Naive thymus-derived CD8-positive, alpha-beta T cell (primary cell): ENCODE data around the gene RAB3IL1. TPM values are rescaled to one million over a fixed set of nuclear protein-coding genes. Genes with fewer than 3 reads are reported as not detected.
A peak's percentile ranks its signal among the peaks of the same experiment; 100 is the strongest.

Experiments
- ATAC-seq, 2 donors: fragments of 150-1000 bp; cut with Tn5 transposase in 1 of 2; sonication (Bioruptor Pico), chemical (Tn5 transposase) in 1 of 2; 1 replicate in 1 of 2; 2 replicates in 1 of 2; pipeline ENCODE4 v1.10.0; 2021; ENCODE audit warnings: mild to moderate bottlenecking in 2 of 2, moderate library complexity in 2 of 2
- POLR2A ChIA-PET: fragments of 350-600 bp; sonication (Branson Sonifier 250); formaldehyde crosslinking; loops from one replicate; lab custom pipeline; 2021; ENCODE audit warnings: antibody characterized with exemption; lab: Charles Lee
- DNase-seq, 10 donors: peaks; one replicate each; pipeline versions ENCODE4 v3.0.0 to v3.0.0-alpha.2; 2020 to 2022
- H3K27ac Mint-ChIP-seq, 10 donors: one replicate each; pipeline ENCODE4 v1.8.0; 2020 to 2022; ENCODE audit warnings: mild to moderate bottlenecking in 10 of 10, mixed read lengths in 10 of 10, moderate library complexity in 4 of 10, inconsistent platforms in 1 of 10
- H3K27me3 Mint-ChIP-seq, 5 donors: one replicate each; pipeline ENCODE4 v1.8.0; 2021 to 2022; ENCODE audit warnings: mixed read lengths in 5 of 5
- H3K36me3 Mint-ChIP-seq, 3 donors: one replicate each; pipeline ENCODE4 v1.8.0; 2020 to 2022; ENCODE audit warnings: mixed read lengths in 3 of 3, mild to moderate bottlenecking in 2 of 3, inconsistent platforms in 1 of 3
- H3K4me1 Mint-ChIP-seq, 4 donors: one replicate each; pipeline ENCODE4 v1.8.0; 2021 to 2022; ENCODE audit warnings: mixed read lengths in 4 of 4
- H3K4me3 Mint-ChIP-seq, 10 donors: one replicate each; pipeline ENCODE4 v1.8.0; 2020 to 2022; ENCODE audit warnings: mild to moderate bottlenecking in 10 of 10, mixed read lengths in 10 of 10, moderate library complexity in 6 of 10, inconsistent platforms in 1 of 10
- H3K9me3 Mint-ChIP-seq, 9 donors: one replicate each; pipeline ENCODE4 v1.8.0; 2020 to 2022; ENCODE audit warnings: mixed read lengths in 9 of 9, mild to moderate bottlenecking in 3 of 9, inconsistent platforms in 1 of 9, moderate library complexity in 1 of 9
- polyA plus RNA-seq, 3 donors: library from polyadenylated mRNA; unstranded; fragments of 300-500 nt; fragmentation: Illumina TruSeq; gene quantifications; one replicate each; pipeline ENCODE4 v1.2.3, GENCODE V29; 2021
- total RNA-seq, 8 experiments: library from RNA in 2 of 8; stranded (reverse) in 2 of 8; gene quantifications; one replicate each; pipeline ENCODE4 v1.2.3 and lab custom pipeline; 2021 to 2026

The RAB3IL1 gene
- total and polyA plus RNA-seq, 5 experiments from 2014 or later = 0.23 to 0.82 TPM; not detected in 3

- no peak for DNase-seq
- no peak for ATAC-seq
- Mint-ChIP-seq H3K36me3 (no peaks in the 10 kb centered on the region), H3K4me1 (no peaks in the 10 kb centered on the region), H3K27me3 (peaks cover 0 to 14% (median 4%) of the 10 kb centered on the region in 5 donors), H3K27ac (no peak overlapping the region), H3K4me3 (no peak overlapping the region), H3K9me3 (no peaks in the 10 kb centered on the region)
- POLR2A ChIA-PET = no interaction called here
Observed at GRCh38 chr11:61906522-61906909, 10.8 kb downstream of the RAB3IL1 start.

GRCh38 chr11:61905801-61906521 lies 11.4 kb downstream of the RAB3IL1 start:
- peaks cover 0 to 13% (median 4%) of the 10 kb centered on the region in 5 donors for H3K27me3 Mint-ChIP-seq
- H3K36me3 Mint-ChIP-seq = no peaks in the 10 kb centered on the region
- POLR2A ChIA-PET = no interaction called here
- no peaks in the 10 kb centered on the region for H3K9me3 Mint-ChIP-seq
- H3K4me3 Mint-ChIP-seq = no peak overlapping the region
- H3K27ac Mint-ChIP-seq = no peak overlapping the region
- DNase-seq (no peak), ATAC-seq (no peak)
- no peaks in the 10 kb centered on the region for H3K4me1 Mint-ChIP-seq

GRCh38 chr11:61905067-61905696 lies 12.2 kb downstream of the RAB3IL1 start:
- ATAC-seq = no peak

GRCh38 chr11:61904539-61905048 lies 12.8 kb downstream of the RAB3IL1 start:
- Mint-ChIP-seq H3K9me3 (no peaks in the 10 kb centered on the region), H3K4me1 (no peaks in the 10 kb centered on the region), H3K36me3 (no peaks in the 10 kb centered on the region), H3K4me3 (no peak overlapping the region), H3K27ac (no peak overlapping the region), H3K27me3 (peaks cover 0 to 13% (median 4%) of the 10 kb centered on the region in 5 donors)
- POLR2A ChIA-PET = no interaction called here
- DNase-seq (no peak), ATAC-seq (no peak)

More at GRCh38 chr11:61905067-61905696, 12.2 kb downstream of the RAB3IL1 start:
- no peaks in the 10 kb centered on the region for H3K9me3 Mint-ChIP-seq
- DNase-seq = no peak
- H3K36me3 Mint-ChIP-seq = no peaks in the 10 kb centered on the region
- peaks cover 0 to 13% (median 4%) of the 10 kb centered on the region in 5 donors for H3K27me3 Mint-ChIP-seq
- POLR2A ChIA-PET = no interaction called here
- no peak overlapping the region for H3K4me3 Mint-ChIP-seq
- H3K4me1 Mint-ChIP-seq = no peaks in the 10 kb centered on the region
- H3K27ac Mint-ChIP-seq = peak overlapping the region in 1 of 10 donors; percentile 9

- ATAC-seq (no peak), DNase-seq (no peak)
- Mint-ChIP-seq H3K4me1 (peaks cover 4 to 7% (median 5%) of the 10 kb centered on the region in 4 donors), H3K9me3 (no peaks in the 10 kb centered on the region), H3K36me3 (no peaks in the 10 kb centered on the region), H3K27ac (no peak overlapping the region), H3K4me3 (no peak overlapping the region), H3K27me3 (peaks cover 0 to 13% (median 4%) of the 10 kb centered on the region in 5 donors)
- POLR2A ChIA-PET = interaction anchor here (0.7 kb wide), 1 partner anchor 200 kb away, joined by 3 read pairs; no protein-coding TSS in a partner anchor
Observed at GRCh38 chr11:61903845-61904244, 13.5 kb downstream of the RAB3IL1 start.

GRCh38 chr11:61902313-61902712 lies 15.1 kb downstream of the RAB3IL1 start:
- ATAC-seq (no peak), DNase-seq (no peak)
- Mint-ChIP-seq H3K27ac (peak overlapping the region in 1 of 10 donors; percentile 19), H3K4me3 (no peak overlapping the region), H3K27me3 (peaks cover 0 to 13% (median 4%) of the 10 kb centered on the region in 5 donors), H3K9me3 (no peaks in the 10 kb centered on the region), H3K36me3 (no peaks in the 10 kb centered on the region), H3K4me1 (peaks cover 4 to 11% (median 6%) of the 10 kb centered on the region in 4 donors)
- POLR2A ChIA-PET = no interaction called here

- no peaks in the 10 kb centered on the region for H3K9me3 Mint-ChIP-seq
- ATAC-seq (no peak), DNase-seq (no peak)
- POLR2A ChIA-PET = interaction anchor here (1.0 kb wide), 1 partner anchor 181 kb away, joined by 3 read pairs; no protein-coding TSS in a partner anchor
- no peak overlapping the region for H3K27ac Mint-ChIP-seq
- H3K27me3 Mint-ChIP-seq = peaks cover 0 to 13% (median 4%) of the 10 kb centered on the region in 5 donors
- H3K36me3 Mint-ChIP-seq = no peaks in the 10 kb centered on the region
- H3K4me1 Mint-ChIP-seq = peaks cover 4 to 11% (median 6%) of the 10 kb centered on the region in 4 donors
- no peak overlapping the region for H3K4me3 Mint-ChIP-seq
Observed at GRCh38 chr11:61901397-61901796, 16.0 kb downstream of the RAB3IL1 start.

GRCh38 chr11:61900251-61900650 lies 17.1 kb downstream of the RAB3IL1 start:
- no peak for ATAC-seq
- peaks cover 0 to 13% (median 4%) of the 10 kb centered on the region in 5 donors for H3K27me3 Mint-ChIP-seq
- POLR2A ChIA-PET = interaction anchor here (0.6 to 2.6 kb wide), 3 partner anchors 47 to 182 kb away, joined by 3 to 16 read pairs (median 4); no protein-coding TSS in a partner anchor
- no peak for DNase-seq
- H3K4me3 Mint-ChIP-seq = no peak overlapping the region
- H3K4me1 Mint-ChIP-seq = peaks cover 4 to 11% (median 6%) of the 10 kb centered on the region in 4 donors
- no peaks in the 10 kb centered on the region for H3K9me3 Mint-ChIP-seq
- no peaks in the 10 kb centered on the region for H3K36me3 Mint-ChIP-seq
- no peak overlapping the region for H3K27ac Mint-ChIP-seq

GRCh38 chr11:61899146-61899841 lies 18.1 kb downstream of the RAB3IL1 start:
- H3K4me1 Mint-ChIP-seq = peaks cover 4 to 11% (median 6%) of the 10 kb centered on the region in 4 donors
- peak; percentile 84 to 97 (median 93) for DNase-seq
- POLR2A ChIA-PET = interaction anchor here (1.1 to 2.6 kb wide), 3 partner anchors 48 to 183 kb away, joined by 3 to 16 read pairs (median 10); partner anchors contain the start of gene FTH1
- H3K9me3 Mint-ChIP-seq = no peaks in the 10 kb centered on the region
- H3K4me3 Mint-ChIP-seq = peak overlapping the region in 1 of 10 donors; percentile 22
- no peaks in the 10 kb centered on the region for H3K36me3 Mint-ChIP-seq
- ATAC-seq = peak; percentile 95 to 96
- H3K27ac Mint-ChIP-seq = peak overlapping the region; percentile 6 to 94 (median 70)
- peaks cover 0 to 13% (median 4%) of the 10 kb centered on the region in 5 donors for H3K27me3 Mint-ChIP-seq

- no peak for ATAC-seq
- no peak for DNase-seq
- peaks cover 4 to 11% (median 6%) of the 10 kb centered on the region in 4 donors for H3K4me1 Mint-ChIP-seq
- no peaks in the 10 kb centered on the region for H3K9me3 Mint-ChIP-seq
- POLR2A ChIA-PET = interaction anchor here (2.5 to 2.6 kb wide), 2 partner anchors 69 to 184 kb away, joined by 10 to 16 read pairs; partner anchors contain the start of gene FTH1
- peaks cover 0 to 2% (median 0%) of the 10 kb centered on the region in 5 donors for H3K27me3 Mint-ChIP-seq
- H3K4me3 Mint-ChIP-seq = no peak overlapping the region
- H3K36me3 Mint-ChIP-seq = no peaks in the 10 kb centered on the region
- H3K27ac Mint-ChIP-seq = peak overlapping the region in 3 of 10 donors; percentile 33 to 94 (median 40)
Observed at GRCh38 chr11:61898247-61898582, 19.2 kb downstream of the RAB3IL1 start.

- no peak overlapping the region for H3K4me3 Mint-ChIP-seq
- no peaks in the 10 kb centered on the region for H3K9me3 Mint-ChIP-seq
- peaks cover 4 to 11% (median 6%) of the 10 kb centered on the region in 4 donors for H3K4me1 Mint-ChIP-seq
- ATAC-seq (peak; percentile 57 to 60), DNase-seq (peak; percentile 54 to 85 (median 72))
- peak overlapping the region in 2 of 10 donors; percentile 70 to 94 for H3K27ac Mint-ChIP-seq
- H3K36me3 Mint-ChIP-seq = no peaks in the 10 kb centered on the region
- POLR2A ChIA-PET = interaction anchor here (2.5 to 2.6 kb wide), 2 partner anchors 70 to 184 kb away, joined by 10 to 16 read pairs; partner anchors contain the start of gene FTH1
- no peaks in the 10 kb centered on the region for H3K27me3 Mint-ChIP-seq
Observed at GRCh38 chr11:61897387-61898246, 19.7 kb downstream of the RAB3IL1 start.
